Measurements from ENCODE around the gene TSPAN9. TPM values are rescaled to one million over a fixed set of nuclear protein-coding genes. Genes with fewer than 3 reads are reported as not detected.

The TSPAN9 gene
- polyA plus RNA-seq, 2 of the 4 experiments (the other 2 are of a cell fraction), result 12.4 to 16.1 TPM

DNA sequence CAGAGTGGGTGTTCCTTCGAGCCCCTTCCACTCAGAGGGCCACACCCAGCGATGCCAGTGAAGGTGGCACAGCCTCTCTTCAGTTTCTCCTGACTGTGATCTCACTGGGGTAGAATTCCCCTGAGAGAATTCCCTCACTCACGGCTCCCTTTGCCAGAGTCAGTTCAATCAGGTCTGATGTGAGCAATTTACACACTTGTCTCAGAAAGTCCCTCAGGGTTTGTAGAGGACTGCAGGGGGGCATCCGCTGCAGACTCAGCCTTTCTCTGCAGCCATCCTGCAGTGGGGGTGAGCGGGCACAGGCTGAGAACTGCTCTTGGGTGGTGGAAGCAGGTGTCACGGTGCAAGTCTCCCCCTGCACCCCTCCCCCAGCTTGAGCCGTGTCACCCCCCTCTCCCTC, 208.4 kb downstream of the TSPAN9 start:
- FAIRE-seq, result no peak
- ChIA-PET POLR2A (no interaction called here), CTCF (interaction anchor here (2.1 to 6.5 kb wide), 3 partner anchors 10 to 14 kb away, joined by 13 to 78 read pairs (median 38); no protein-coding TSS in a partner anchor)
- whole genome bisulfite sequencing (ENCODE audit: missing lambda C conversion rate), result 74% methylated on average over 5 of the region's 7 CpGs
- no peaks in the 10 kb centered on the region for H3K9me3 ChIP-seq
- no peak for ATAC-seq
- DNase-seq (ENCODE audit: low read depth in 1 of 2, low spot score in 1 of 2), result no peak
- no peak overlapping the region for H3K4me3 ChIP-seq
- H3K4me1 ChIP-seq, result no peaks in the 10 kb centered on the region
- H3K4me2 ChIP-seq, result no peak overlapping the region
- no peak overlapping the region for H3K27ac ChIP-seq
- TF ChIP-seq MYC (IDR thresholded peaks at IDR 0.05; ENCODE audit: borderline replicate concordance, low read length) (no peak), E2F6 (IDR thresholded peaks at IDR 0.05; ENCODE audit: borderline replicate concordance, low read depth) (no peak), EP300 (IDR thresholded peaks at IDR 0.05) (no peak), PBX3 (IDR thresholded peaks at IDR 0.05) (no peak), KDM5A (IDR thresholded peaks at IDR 0.05) (no peak), NFE2L2 (conservative IDR thresholded peaks at IDR 0.05; ENCODE audit: low read length) (no peak), HDAC2 (IDR thresholded peaks at IDR 0.05) (no peak), POLR2A (IDR thresholded peaks at IDR 0.05; ENCODE audit: low read length) (no peak), HOXB5 (CRISPR knock-in tag; IDR thresholded peaks at IDR 0.05) (no peak), NR3C1 (IDR thresholded peaks at IDR 0.05) (no peak), CHD4 (IDR thresholded peaks at IDR 0.05; ENCODE audit: borderline replicate concordance) (no peak), FOSL2 (IDR thresholded peaks at IDR 0.05) (no peak), FOSL2 (CRISPR knock-in tag; IDR thresholded peaks at IDR 0.05) (no peak), FOSB (CRISPR knock-in tag; IDR thresholded peaks at IDR 0.05) (no peak), JUNB (IDR thresholded peaks at IDR 0.05) (no peak), RARB (CRISPR knock-in tag; IDR thresholded peaks at IDR 0.05) (no peak), JUN (IDR thresholded peaks at IDR 0.05) (no peak), GATA3 (IDR thresholded peaks at IDR 0.05; ENCODE audit: borderline replicate concordance) (no peak)
- TF ChIP-seq, protein P1, sequence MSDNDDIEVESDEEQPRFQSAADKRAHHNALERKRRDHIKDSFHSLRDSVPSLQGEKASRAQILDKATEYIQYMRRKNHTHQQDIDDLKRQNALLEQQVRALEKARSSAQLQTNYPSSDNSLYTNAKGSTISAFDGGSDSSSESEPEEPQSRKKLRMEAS (IDR thresholded peaks at IDR 0.05), result no peak
- TF ChIP-seq, protein P2, sequence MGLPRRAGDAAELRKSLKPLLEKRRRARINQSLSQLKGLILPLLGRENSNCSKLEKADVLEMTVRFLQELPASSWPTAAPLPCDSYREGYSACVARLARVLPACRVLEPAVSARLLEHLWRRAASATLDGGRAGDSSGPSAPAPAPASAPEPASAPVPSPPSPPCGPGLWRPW (IDR thresholded peaks at IDR 0.05), result no peak

- Histone ChIP-seq H3K4me2 (no peak overlapping the region), H3K9me3 (no peaks in the 10 kb centered on the region), H3K4me1 (no peaks in the 10 kb centered on the region; the same call in 2 of the 3 replicates), H3K27ac (no peak overlapping the region), H3K4me3 (no peak overlapping the region)
- WGBS (ENCODE audit: missing lambda C conversion rate), result 48% methylated on average over 8 of the region's 8 CpGs
- no peak for ATAC-seq
- DNase-seq (ENCODE audit: low read depth in 1 of 2, low spot score in 1 of 2), result no peak
- CTCF ChIA-PET, result interaction anchor here (1.6 to 6.5 kb wide), 3 partner anchors 11 to 215 kb away, joined by 5 to 78 read pairs (median 38); no protein-coding TSS in a partner anchor
- TF ChIP-seq, protein P3, sequence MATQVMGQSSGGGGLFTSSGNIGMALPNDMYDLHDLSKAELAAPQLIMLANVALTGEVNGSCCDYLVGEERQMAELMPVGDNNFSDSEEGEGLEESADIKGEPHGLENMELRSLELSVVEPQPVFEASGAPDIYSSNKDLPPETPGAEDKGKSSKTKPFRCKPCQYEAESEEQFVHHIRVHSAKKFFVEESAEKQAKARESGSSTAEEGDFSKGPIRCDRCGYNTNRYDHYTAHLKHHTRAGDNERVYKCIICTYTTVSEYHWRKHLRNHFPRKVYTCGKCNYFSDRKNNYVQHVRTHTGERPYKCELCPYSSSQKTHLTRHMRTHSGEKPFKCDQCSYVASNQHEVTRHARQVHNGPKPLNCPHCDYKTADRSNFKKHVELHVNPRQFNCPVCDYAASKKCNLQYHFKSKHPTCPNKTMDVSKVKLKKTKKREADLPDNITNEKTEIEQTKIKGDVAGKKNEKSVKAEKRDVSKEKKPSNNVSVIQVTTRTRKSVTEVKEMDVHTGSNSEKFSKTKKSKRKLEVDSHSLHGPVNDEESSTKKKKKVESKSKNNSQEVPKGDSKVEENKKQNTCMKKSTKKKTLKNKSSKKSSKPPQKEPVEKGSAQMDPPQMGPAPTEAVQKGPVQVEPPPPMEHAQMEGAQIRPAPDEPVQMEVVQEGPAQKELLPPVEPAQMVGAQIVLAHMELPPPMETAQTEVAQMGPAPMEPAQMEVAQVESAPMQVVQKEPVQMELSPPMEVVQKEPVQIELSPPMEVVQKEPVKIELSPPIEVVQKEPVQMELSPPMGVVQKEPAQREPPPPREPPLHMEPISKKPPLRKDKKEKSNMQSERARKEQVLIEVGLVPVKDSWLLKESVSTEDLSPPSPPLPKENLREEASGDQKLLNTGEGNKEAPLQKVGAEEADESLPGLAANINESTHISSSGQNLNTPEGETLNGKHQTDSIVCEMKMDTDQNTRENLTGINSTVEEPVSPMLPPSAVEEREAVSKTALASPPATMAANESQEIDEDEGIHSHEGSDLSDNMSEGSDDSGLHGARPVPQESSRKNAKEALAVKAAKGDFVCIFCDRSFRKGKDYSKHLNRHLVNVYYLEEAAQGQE (IDR thresholded peaks at IDR 0.05), result no peak
- TF ChIP-seq KDM5A (IDR thresholded peaks at IDR 0.05) (no peak), RARB (CRISPR knock-in tag; IDR thresholded peaks at IDR 0.05) (no peak), E2F6 (IDR thresholded peaks at IDR 0.05; ENCODE audit: borderline replicate concordance, low read depth) (no peak), HEYL (CRISPR knock-in tag; IDR thresholded peaks at IDR 0.05) (no peak), MYC (IDR thresholded peaks at IDR 0.05; ENCODE audit: borderline replicate concordance, low read length) (no peak), RFX5 (IDR thresholded peaks at IDR 0.05) (no peak)
- POLR2A ChIA-PET, result no interaction called here
- no peak for FAIRE-seq
Observed at GRCh38 chr12:3288690-3289089, 211.5 kb downstream of the TSPAN9 start.
